Fibroblast of lung (primary cell): ENCODE measurements around the gene SHKBP1. TPM values are rescaled to one million over a fixed set of nuclear protein-coding genes. Genes with fewer than 3 reads are reported as not detected.
"Not testable (repeated sequence)": the region's sequence is repeated elsewhere in the genome, so short reads cannot be mapped to it uniquely, and the experiment has no call there.

Experiments
- DNase-seq, 2 donors: peaks; one replicate each; pipeline versions ENCODE4 v3.0.0 to v3.0.0-alpha.2; 2010; ENCODE audit warnings: low read depth in 2 of 2
- H2AFZ ChIP-seq: 2 replicates; pipeline ENCODE4 v1.5.1; 2012; ENCODE audit warnings: low read length, control low read depth, inconsistent platforms
- H3K27ac ChIP-seq: 2 replicates; pipeline ENCODE4 v1.5.1; 2011; ENCODE audit warnings: low read length, control low read depth; ENCODE audit not compliant: insufficient read depth
- H3K27me3 ChIP-seq: 2 replicates; pipeline ENCODE4 v1.5.1; 2011; ENCODE audit warnings: mild to moderate bottlenecking, low read length; ENCODE audit not compliant: control insufficient read depth, insufficient read depth
- H3K36me3 ChIP-seq: 2 replicates; pipeline ENCODE4 v1.5.1; 2011; ENCODE audit warnings: low read length; ENCODE audit not compliant: control insufficient read depth, insufficient read depth
- H3K4me1 ChIP-seq: 2 replicates; pipeline ENCODE4 v1.5.1; 2011; ENCODE audit warnings: low read length; ENCODE audit not compliant: control insufficient read depth, insufficient read depth; ENCODE audit errors: extremely low read depth
- H3K4me2 ChIP-seq: 2 replicates; pipeline ENCODE4 v1.5.1; 2011; ENCODE audit warnings: low read length, control low read depth; ENCODE audit not compliant: insufficient read depth; ENCODE audit errors: extremely low read depth
- H3K4me3 ChIP-seq, 4 experiments: fragments of 200-600 bp in 1 of 4; sonication (generic) in 1 of 4; replicated peaks in 1 of 4; 2 replicates each; pipeline ENCODE4 v1.5.1; 2011 to 2016; ENCODE audit warnings: low read length in 4 of 4, low read depth in 3 of 4, mild to moderate bottlenecking in 3 of 4, control low read depth in 2 of 4, inconsistent platforms in 1 of 4, mixed read lengths in 1 of 4; ENCODE audit not compliant: insufficient read depth in 1 of 4; ENCODE audit errors: control extremely low read depth in 1 of 4
- H3K79me2 ChIP-seq: 2 replicates; pipeline ENCODE4 v1.5.1; 2012; ENCODE audit warnings: mild to moderate bottlenecking, low read length, inconsistent platforms; ENCODE audit not compliant: control insufficient read depth, insufficient read depth
- H3K9ac ChIP-seq: 2 replicates; pipeline ENCODE4 v1.5.1; 2011; ENCODE audit warnings: mild to moderate bottlenecking, low read length, control low read depth; ENCODE audit not compliant: insufficient read depth
- H3K9me3 ChIP-seq: 2 replicates; pipeline ENCODE4 v1.5.1; 2012; ENCODE audit warnings: low read depth, low read length; ENCODE audit not compliant: control insufficient read depth, insufficient read depth
- H4K20me1 ChIP-seq: 2 replicates; pipeline ENCODE4 v1.5.1; 2011; ENCODE audit warnings: low read length; ENCODE audit not compliant: control insufficient read depth, insufficient read depth; ENCODE audit errors: extremely low read depth
- EZH2 ChIP-seq: IDR thresholded peaks from 2 replicates; pipeline ENCODE4 v1.5.1; 2012; ENCODE audit warnings: low read length, control low read depth, mild to moderate bottlenecking; ENCODE audit errors: missing control alignments
- polyA plus RNA-seq, 2 donors: library from polyadenylated mRNA; depleted of rRNA in 1 of 2; stranded (reverse) in 1 of 2; unstranded in 1 of 2; fragments of >200 nt; gene quantifications; 2 replicates each; pipeline ENCODE4 v1.2.1, GENCODE V29; 2011 to 2012; ENCODE audit warnings: missing spikeins in 1 of 2
- total RNA-seq: library from RNA; depleted of rRNA; stranded (reverse); fragments of >200 nt; gene quantifications from 2 replicates; pipeline ENCODE4 v1.2.1, GENCODE V29; 2014
- TF ChIP-seq, protein P1 (sequence below), 2 donors: IDR thresholded peaks in 1 of 2; conservative IDR thresholded peaks in 1 of 2; 1 replicate in 1 of 2; 2 replicates in 1 of 2; pipeline ENCODE4 v1.5.1; 2011 to 2012; ENCODE audit warnings: low read length in 2 of 2, control low read depth in 1 of 2, inconsistent platforms in 1 of 2, low read depth in 1 of 2, mild to moderate bottlenecking in 1 of 2

Gene SHKBP1
- total and polyA plus RNA-seq, 2 donors (not counting 1 experiment from before 2014, with no cell fraction given), result 35.6 to 43.4 TPM

DNA sequence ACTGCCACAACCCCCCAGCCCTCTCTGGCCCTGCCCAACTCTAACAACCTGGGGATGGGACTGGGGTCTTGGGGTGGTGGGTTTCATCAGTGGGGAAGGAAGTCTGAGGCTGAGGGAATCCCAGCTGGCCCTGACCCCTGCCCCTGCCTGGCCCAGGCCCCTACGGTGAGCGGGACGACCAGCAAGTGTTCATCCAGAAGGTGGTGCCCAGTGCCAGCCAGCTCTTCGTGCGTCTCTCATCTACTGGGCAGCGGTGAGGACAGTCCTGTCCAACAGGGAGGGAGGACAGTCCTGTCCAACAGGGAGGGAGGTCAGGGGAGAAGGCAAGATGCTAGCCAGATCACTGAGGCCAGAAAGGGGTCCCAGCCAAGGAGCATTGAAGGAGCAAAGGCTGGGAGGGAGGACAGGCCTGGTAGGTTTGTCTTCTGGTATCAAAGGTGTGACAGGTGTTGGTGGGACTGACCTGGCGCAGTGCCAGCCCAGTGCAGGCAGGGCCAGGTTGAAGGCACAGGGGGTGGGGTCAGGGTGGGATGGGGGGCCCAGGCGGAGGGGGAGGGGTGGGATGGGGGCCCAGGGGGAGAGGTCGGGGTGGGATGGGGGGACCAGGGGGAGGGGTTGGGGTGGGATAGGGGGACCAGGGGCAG, 12.4 kb downstream of the SHKBP1 start:
- no peaks in the 10 kb centered on the region for H3K27me3 ChIP-seq
- H3K36me3 ChIP-seq, result peaks cover 4% of the 10 kb centered on the region
- H3K4me1 ChIP-seq, result no peaks in the 10 kb centered on the region
- DNase-seq, result no peak
- H2AFZ ChIP-seq, result no peak overlapping the region
- H3K4me2 ChIP-seq, result no peak overlapping the region
- H3K9me3 ChIP-seq, result no peaks in the 10 kb centered on the region
- no peaks in the 10 kb centered on the region for H4K20me1 ChIP-seq
- no peak for TF ChIP-seq EZH2
- TF ChIP-seq, protein P1, sequence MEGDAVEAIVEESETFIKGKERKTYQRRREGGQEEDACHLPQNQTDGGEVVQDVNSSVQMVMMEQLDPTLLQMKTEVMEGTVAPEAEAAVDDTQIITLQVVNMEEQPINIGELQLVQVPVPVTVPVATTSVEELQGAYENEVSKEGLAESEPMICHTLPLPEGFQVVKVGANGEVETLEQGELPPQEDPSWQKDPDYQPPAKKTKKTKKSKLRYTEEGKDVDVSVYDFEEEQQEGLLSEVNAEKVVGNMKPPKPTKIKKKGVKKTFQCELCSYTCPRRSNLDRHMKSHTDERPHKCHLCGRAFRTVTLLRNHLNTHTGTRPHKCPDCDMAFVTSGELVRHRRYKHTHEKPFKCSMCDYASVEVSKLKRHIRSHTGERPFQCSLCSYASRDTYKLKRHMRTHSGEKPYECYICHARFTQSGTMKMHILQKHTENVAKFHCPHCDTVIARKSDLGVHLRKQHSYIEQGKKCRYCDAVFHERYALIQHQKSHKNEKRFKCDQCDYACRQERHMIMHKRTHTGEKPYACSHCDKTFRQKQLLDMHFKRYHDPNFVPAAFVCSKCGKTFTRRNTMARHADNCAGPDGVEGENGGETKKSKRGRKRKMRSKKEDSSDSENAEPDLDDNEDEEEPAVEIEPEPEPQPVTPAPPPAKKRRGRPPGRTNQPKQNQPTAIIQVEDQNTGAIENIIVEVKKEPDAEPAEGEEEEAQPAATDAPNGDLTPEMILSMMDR (conservative IDR thresholded peaks at IDR 0.05 in 1 of 2, IDR thresholded peaks at IDR 0.05 in 1 of 2; ENCODE audit: low read depth in 1 of 2, low read length in 2 of 2), result no peak
- H3K27ac ChIP-seq, result no peak overlapping the region
- no peak overlapping the region for H3K4me3 ChIP-seq
- H3K9ac ChIP-seq, result no peak overlapping the region
- H3K79me2 ChIP-seq, result no peaks in the 10 kb centered on the region

DNA sequence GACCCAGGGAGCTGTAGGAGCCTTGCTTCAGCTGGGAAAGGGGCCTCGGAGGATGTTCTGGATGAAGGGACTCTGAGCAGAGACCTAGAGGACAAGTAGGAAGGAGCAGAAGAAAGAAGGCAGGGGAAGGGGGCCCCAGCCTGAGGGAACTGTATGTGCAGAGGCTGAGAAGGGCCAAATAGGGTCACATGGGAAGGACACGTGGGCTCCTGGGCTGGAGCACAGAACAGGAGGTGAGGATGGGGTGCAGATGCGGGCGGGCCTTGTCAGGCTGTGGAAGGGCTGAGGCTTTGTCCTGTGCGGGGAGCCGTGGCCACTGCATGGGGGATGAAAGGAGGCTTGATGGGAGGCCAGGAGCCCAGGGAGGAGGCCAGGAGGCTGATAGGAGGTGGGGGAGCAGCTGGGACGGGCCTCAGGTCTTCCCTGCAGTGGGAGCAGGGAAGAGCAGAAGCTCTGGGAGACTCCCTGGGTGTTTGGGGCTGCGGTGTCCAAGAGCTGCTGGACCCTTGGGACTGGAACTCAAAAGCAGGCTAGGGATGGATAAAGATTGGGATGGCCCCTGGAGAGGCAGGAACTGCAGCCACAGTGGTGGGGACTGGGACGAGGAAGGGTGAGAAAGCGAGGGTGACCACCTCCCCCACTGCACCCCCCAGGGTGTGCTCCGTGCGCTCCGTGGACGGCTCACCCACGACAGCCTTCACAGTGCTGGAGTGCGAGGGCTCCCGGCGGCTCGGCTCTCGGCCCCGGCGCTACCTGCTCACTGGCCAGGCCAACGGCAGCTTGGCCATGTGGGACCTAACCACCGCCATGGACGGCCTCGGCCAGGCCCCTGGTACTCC, 13.1 kb downstream of the SHKBP1 start:
- Histone ChIP-seq H3K27me3 (no peaks in the 10 kb centered on the region), H3K4me1 (peaks cover 2% of the 10 kb centered on the region), H3K9me3 (no peaks in the 10 kb centered on the region), H4K20me1 (no peaks in the 10 kb centered on the region), H3K79me2 (no peaks in the 10 kb centered on the region), H3K4me3 (no peak overlapping the region), H3K9ac (no peak overlapping the region), H2AFZ (no peak overlapping the region), H3K36me3 (peaks cover 4% of the 10 kb centered on the region), H3K4me2 (no peak overlapping the region), H3K27ac (no peak overlapping the region)
- no peak for TF ChIP-seq EZH2
- TF ChIP-seq, protein P1 (conservative IDR thresholded peaks at IDR 0.05 in 1 of 2, IDR thresholded peaks at IDR 0.05 in 1 of 2; ENCODE audit: low read depth in 1 of 2, low read length in 2 of 2), result no peak
- no peak for DNase-seq

GRCh38 chr19:40590464-40591265, 14.0 kb downstream of the SHKBP1 start:
- no peak overlapping the region for H3K4me3 ChIP-seq
- no peak for TF ChIP-seq EZH2
- TF ChIP-seq, protein P1 (conservative IDR thresholded peaks at IDR 0.05 in 1 of 2, IDR thresholded peaks at IDR 0.05 in 1 of 2; ENCODE audit: low read depth in 1 of 2, low read length in 2 of 2), result no peak
- no peaks in the 10 kb centered on the region for H3K9me3 ChIP-seq
- H3K27ac ChIP-seq, result no peak overlapping the region
- no peak overlapping the region for H3K4me2 ChIP-seq
- H3K9ac ChIP-seq, result no peak overlapping the region
- no peak for DNase-seq
- no peaks in the 10 kb centered on the region for H3K27me3 ChIP-seq
- no peaks in the 10 kb centered on the region for H4K20me1 ChIP-seq
- H3K4me1 ChIP-seq, result peaks cover 2% of the 10 kb centered on the region
- H3K79me2 ChIP-seq, result no peaks in the 10 kb centered on the region
- H3K36me3 ChIP-seq, result peaks cover 4% of the 10 kb centered on the region
- no peak overlapping the region for H2AFZ ChIP-seq

GRCh38 chr19:40591724-40592123, 15.1 kb downstream of the SHKBP1 start:
- not testable (repeated sequence) for H3K4me2 ChIP-seq, H3K79me2 ChIP-seq, DNase-seq, H2AFZ ChIP-seq, H3K36me3 ChIP-seq, H3K9ac ChIP-seq, H3K4me3 ChIP-seq, H3K4me1 ChIP-seq, H3K27ac ChIP-seq, H3K27me3 ChIP-seq, H3K9me3 ChIP-seq, H4K20me1 ChIP-seq
